HPDE6-E6E7 (cell line): Measurements from ENCODE around the gene WASL.
"Not testable (repeated sequence)": the region's sequence is repeated elsewhere in the genome, so short reads cannot be mapped to it uniquely, and the experiment has no call there.

ENCODE experiments used
- DNase-seq: peaks from one replicate; pipeline ENCODE4 v3.0.0; 2011; ENCODE audit warnings: missing footprints; ENCODE audit errors: extremely low spot score

Gene WASL

GRCh38 chr7:123734498-123734897 lies 14.3 kb downstream of the WASL start:
- no peak for DNase-seq

GRCh38 chr7:123732413-123733091 lies 16.3 kb downstream of the WASL start:
- DNase-seq = no peak

- DNase-seq = no peak
These were observed 19.6 kb downstream of the WASL start for GRCh38 chr7:123729218-123729578.

GRCh38 chr7:123727071-123727837 lies 21.5 kb downstream of the WASL start:
- DNase-seq = no peak

- DNase-seq = no peak
These were observed 23.1 kb downstream of the WASL start for GRCh38 chr7:123725586-123726171.

- DNase-seq = no peak
These were observed 24.0 kb downstream of the WASL start for GRCh38 chr7:123724817-123725253.

GRCh38 chr7:123723913-123724312 lies 24.9 kb downstream of the WASL start:
- no peak for DNase-seq

GRCh38 chr7:123720527-123720926 lies 28.3 kb downstream of the WASL start:
- DNase-seq = not testable (repeated sequence)

GRCh38 chr7:123719197-123719721 lies 29.5 kb downstream of the WASL start:
- no peak for DNase-seq

GRCh38 chr7:123718773-123719172 lies 30.0 kb downstream of the WASL start:
- no peak for DNase-seq

- no peak for DNase-seq
These were observed 31.1 kb downstream of the WASL start for GRCh38 chr7:123717689-123718088.

GRCh38 chr7:123716877-123717276 lies 31.9 kb downstream of the WASL start:
- DNase-seq = no peak

- DNase-seq = no peak
These were observed 33.0 kb downstream of the WASL start for GRCh38 chr7:123715799-123716198.

GRCh38 chr7:123715198-123715597 lies 33.6 kb downstream of the WASL start:
- no peak for DNase-seq

GRCh38 chr7:123714296-123715080 lies 34.3 kb downstream of the WASL start:
- no peak for DNase-seq

GRCh38 chr7:123712619-123713018 lies 36.2 kb downstream of the WASL start:
- DNase-seq = no peak

GRCh38 chr7:123711832-123712293 lies 36.9 kb downstream of the WASL start:
- no peak for DNase-seq

GRCh38 chr7:123710683-123711082 lies 38.1 kb downstream of the WASL start:
- no peak for DNase-seq

- DNase-seq = no peak
These were observed 39.3 kb downstream of the WASL start for GRCh38 chr7:123709525-123709924.

GRCh38 chr7:123705211-123705901 lies 43.4 kb downstream of the WASL start:
- no peak for DNase-seq
